ENCODE results near the gene KLK13. TPM values are rescaled to one million over a fixed set of nuclear protein-coding genes. Genes with fewer than 3 reads are reported as not detected.

KLK13 gene
- total and polyA plus RNA-seq, 2 experiments from 2014 or later: 0.52 TPM; not detected in 1

GRCh38 chr19:51065221-51065960 lies 499 bp upstream of the KLK13 start:
- Histone ChIP-seq H4K20me1 (ENCODE audit: insufficient read depth, poor library complexity, severe bottlenecking) (no peaks in the 10 kb centered on the region), H3K9me3 (ENCODE audit: low read depth) (no peaks in the 10 kb centered on the region), H3K4me3 (peak overlapping the region; percentile 49), H3K9me2 (replicated peaks; ENCODE audit: insufficient read depth) (no peaks in the 10 kb centered on the region), H3K27me3 (no peaks in the 10 kb centered on the region), H3K4me1 (ENCODE audit: insufficient read depth) (peaks cover 7% of the 10 kb centered on the region), H3K36me3 (replicated peaks; ENCODE audit: insufficient read depth, low read depth) (no peaks in the 10 kb centered on the region), H3K79me2 (no peaks in the 10 kb centered on the region), H2AFZ (peak overlapping the region; percentile 78), H3K27ac (no peak overlapping the region), H3K4me2 (peak overlapping the region; percentile 96)
- 14% methylated on average over 14 of the region's 25 CpGs for WGBS (ENCODE audit: low lambda C conversion rate, missing lambda C conversion rate)
- TF ChIP-seq EZH2 (IDR thresholded peaks at IDR 0.05; ENCODE audit: borderline replicate concordance) (no peak), CTCF (IDR thresholded peaks at IDR 0.05; ENCODE audit: poor library complexity) (no peak), EZH2phosphoT487 (IDR thresholded peaks at IDR 0.05; ENCODE audit: low read depth, severe bottlenecking, unreplicated experiment) (no peak)
- no peak for DNase-seq (ENCODE audit: low spot score)

GRCh38 chr19:51063664-51064063 lies 1.2 kb downstream of the KLK13 start:
- H3K4me3 ChIP-seq: no peak overlapping the region
- no peaks in the 10 kb centered on the region for H3K9me3 ChIP-seq (ENCODE audit: low read depth)
- H3K27ac ChIP-seq: no peak overlapping the region
- no peaks in the 10 kb centered on the region for H3K27me3 ChIP-seq
- H3K36me3 ChIP-seq (replicated peaks; ENCODE audit: insufficient read depth, low read depth): no peaks in the 10 kb centered on the region
- WGBS (ENCODE audit: low lambda C conversion rate, missing lambda C conversion rate): 88% methylated on average over 7 of the region's 7 CpGs
- TF ChIP-seq EZH2phosphoT487 (IDR thresholded peaks at IDR 0.05; ENCODE audit: low read depth, severe bottlenecking, unreplicated experiment) (no peak), CTCF (IDR thresholded peaks at IDR 0.05; ENCODE audit: poor library complexity) (no peak), EZH2 (IDR thresholded peaks at IDR 0.05; ENCODE audit: borderline replicate concordance) (no peak)
- H4K20me1 ChIP-seq (ENCODE audit: insufficient read depth, poor library complexity, severe bottlenecking): no peaks in the 10 kb centered on the region
- H3K4me2 ChIP-seq: no peak overlapping the region
- no peaks in the 10 kb centered on the region for H3K9me2 ChIP-seq (replicated peaks; ENCODE audit: insufficient read depth)
- H3K4me1 ChIP-seq (ENCODE audit: insufficient read depth): peaks cover 7% of the 10 kb centered on the region
- no peak for DNase-seq (ENCODE audit: low spot score)
- no peaks in the 10 kb centered on the region for H3K79me2 ChIP-seq
- H2AFZ ChIP-seq: no peak overlapping the region

GRCh38 chr19:51060973-51061372 lies 3.9 kb downstream of the KLK13 start:
- no peaks in the 10 kb centered on the region for H3K27me3 ChIP-seq
- no peak for DNase-seq (ENCODE audit: low spot score)
- H3K36me3 ChIP-seq (replicated peaks; ENCODE audit: insufficient read depth, low read depth): no peaks in the 10 kb centered on the region
- H2AFZ ChIP-seq: no peak overlapping the region
- no peaks in the 10 kb centered on the region for H4K20me1 ChIP-seq (ENCODE audit: insufficient read depth, poor library complexity, severe bottlenecking)
- WGBS (ENCODE audit: low lambda C conversion rate, missing lambda C conversion rate): 0% methylated on average over 1 of the region's 1 CpG
- no peak for TF ChIP-seq EZH2 (IDR thresholded peaks at IDR 0.05; ENCODE audit: borderline replicate concordance)
- no peak for TF ChIP-seq CTCF (IDR thresholded peaks at IDR 0.05; ENCODE audit: poor library complexity)
- TF ChIP-seq EZH2phosphoT487 (IDR thresholded peaks at IDR 0.05; ENCODE audit: low read depth, severe bottlenecking, unreplicated experiment): no peak
- H3K9me3 ChIP-seq (ENCODE audit: low read depth): no peaks in the 10 kb centered on the region
- peaks cover 7% of the 10 kb centered on the region for H3K4me1 ChIP-seq (ENCODE audit: insufficient read depth)
- no peaks in the 10 kb centered on the region for H3K9me2 ChIP-seq (replicated peaks; ENCODE audit: insufficient read depth)
- no peak overlapping the region for H3K4me2 ChIP-seq
- no peak overlapping the region for H3K27ac ChIP-seq
- no peaks in the 10 kb centered on the region for H3K79me2 ChIP-seq
- H3K4me3 ChIP-seq: no peak overlapping the region

Measured in hepatocyte (in vitro differentiated cells).